GM13977 (cell line): Measurements from ENCODE around the gene FKBP2.

Source experiments
- DNase-seq: peaks from one replicate; pipeline ENCODE4 v3.0.0; 2012; ENCODE audit warnings: low spot score
- in situ Hi-C: fragments of 300-500 bp; cut with MboI; formaldehyde crosslinking; loops from one replicate; pipeline ENCODE4 v1.12.0; 2022; ENCODE audit warnings: low sequenced_read_pairs, low pct_unique_long_range_greater_than_20kb, mixed read lengths, inconsistent platforms; ENCODE audit not compliant: unreplicated experiment
- TF ChIP-seq, protein P1 (sequence below): IDR thresholded peaks from 2 replicates; pipeline ENCODE4 v1.5.1; 2012; ENCODE audit warnings: mild to moderate bottlenecking, control low read depth; ENCODE audit not compliant: insufficient read depth; ENCODE audit errors: extremely low read depth, missing control alignments

The FKBP2 gene

DNA sequence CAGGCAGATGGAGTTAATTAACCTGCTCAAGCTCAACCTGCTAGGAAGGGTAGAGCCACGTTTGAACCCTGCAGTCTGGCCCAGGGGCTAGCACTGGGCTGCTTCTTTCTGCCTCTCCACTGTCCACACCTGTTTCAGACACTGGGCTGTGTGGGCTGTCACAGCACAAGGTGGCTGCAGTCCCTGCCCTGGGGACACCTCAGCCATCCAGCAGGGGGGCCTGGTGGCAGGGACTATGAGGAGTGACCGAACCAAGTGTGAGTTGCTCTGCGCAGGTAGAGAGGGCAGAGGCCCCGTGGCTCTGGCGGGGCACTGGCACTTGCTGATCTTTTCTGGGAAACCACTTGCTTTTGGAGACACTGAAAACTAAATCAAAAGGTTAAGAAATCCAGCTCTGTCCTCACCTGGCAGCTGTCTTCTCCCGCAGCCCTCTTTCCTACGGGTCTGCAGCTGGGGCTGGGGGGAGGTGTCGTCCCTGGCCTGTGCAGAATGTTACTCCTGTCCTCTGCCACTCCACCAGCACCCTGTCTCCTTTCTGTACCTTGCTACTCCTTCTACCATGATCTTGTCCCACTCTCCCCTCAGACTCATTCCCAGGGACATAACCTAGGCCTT, 37.8 kb downstream of the FKBP2 start:
- in situ Hi-C loops, result no loop called here
- no peak for DNase-seq
- TF ChIP-seq, protein P1, sequence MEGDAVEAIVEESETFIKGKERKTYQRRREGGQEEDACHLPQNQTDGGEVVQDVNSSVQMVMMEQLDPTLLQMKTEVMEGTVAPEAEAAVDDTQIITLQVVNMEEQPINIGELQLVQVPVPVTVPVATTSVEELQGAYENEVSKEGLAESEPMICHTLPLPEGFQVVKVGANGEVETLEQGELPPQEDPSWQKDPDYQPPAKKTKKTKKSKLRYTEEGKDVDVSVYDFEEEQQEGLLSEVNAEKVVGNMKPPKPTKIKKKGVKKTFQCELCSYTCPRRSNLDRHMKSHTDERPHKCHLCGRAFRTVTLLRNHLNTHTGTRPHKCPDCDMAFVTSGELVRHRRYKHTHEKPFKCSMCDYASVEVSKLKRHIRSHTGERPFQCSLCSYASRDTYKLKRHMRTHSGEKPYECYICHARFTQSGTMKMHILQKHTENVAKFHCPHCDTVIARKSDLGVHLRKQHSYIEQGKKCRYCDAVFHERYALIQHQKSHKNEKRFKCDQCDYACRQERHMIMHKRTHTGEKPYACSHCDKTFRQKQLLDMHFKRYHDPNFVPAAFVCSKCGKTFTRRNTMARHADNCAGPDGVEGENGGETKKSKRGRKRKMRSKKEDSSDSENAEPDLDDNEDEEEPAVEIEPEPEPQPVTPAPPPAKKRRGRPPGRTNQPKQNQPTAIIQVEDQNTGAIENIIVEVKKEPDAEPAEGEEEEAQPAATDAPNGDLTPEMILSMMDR, result no peak

DNA sequence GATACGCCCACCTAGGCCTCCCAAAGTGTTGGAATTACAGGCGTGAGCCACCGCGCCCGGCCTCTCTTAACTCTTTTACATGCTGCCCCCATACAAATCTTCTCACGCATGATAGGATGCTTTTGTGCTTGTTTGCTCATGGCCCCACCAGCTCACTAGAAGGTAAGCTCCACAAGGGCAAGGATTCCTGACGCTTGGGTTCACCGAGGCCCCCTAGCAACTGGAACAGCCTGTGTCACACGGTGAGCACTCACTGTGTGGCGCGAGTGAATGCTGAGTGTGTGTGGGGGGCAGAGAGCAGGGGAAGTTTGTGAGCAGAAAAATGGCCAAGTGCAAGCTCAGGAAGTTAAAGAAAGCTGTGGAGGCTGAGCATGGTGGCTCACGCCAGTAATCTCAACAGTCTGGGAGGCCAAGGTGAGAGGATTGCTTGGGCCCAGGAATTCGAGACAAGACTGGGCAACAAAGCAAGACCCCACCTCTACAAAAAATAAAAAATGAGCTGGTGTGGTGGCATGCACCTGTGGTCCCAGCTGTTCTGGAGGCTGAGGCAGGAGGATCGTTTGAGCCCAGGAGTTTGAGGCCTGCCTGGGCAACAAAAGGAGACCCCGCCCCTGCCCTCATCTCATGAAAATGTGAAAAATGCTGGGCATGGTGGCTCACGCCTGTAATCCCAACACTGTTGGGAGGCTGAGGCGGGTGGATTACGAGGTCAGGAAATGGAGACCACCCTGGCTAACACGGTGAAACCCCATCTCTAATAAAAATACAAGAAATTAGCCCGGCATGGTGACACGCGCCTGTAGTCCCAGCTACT, 41.3 kb downstream of the FKBP2 start:
- DNase-seq, result no peak
- TF ChIP-seq, protein P1, result no peak

DNA sequence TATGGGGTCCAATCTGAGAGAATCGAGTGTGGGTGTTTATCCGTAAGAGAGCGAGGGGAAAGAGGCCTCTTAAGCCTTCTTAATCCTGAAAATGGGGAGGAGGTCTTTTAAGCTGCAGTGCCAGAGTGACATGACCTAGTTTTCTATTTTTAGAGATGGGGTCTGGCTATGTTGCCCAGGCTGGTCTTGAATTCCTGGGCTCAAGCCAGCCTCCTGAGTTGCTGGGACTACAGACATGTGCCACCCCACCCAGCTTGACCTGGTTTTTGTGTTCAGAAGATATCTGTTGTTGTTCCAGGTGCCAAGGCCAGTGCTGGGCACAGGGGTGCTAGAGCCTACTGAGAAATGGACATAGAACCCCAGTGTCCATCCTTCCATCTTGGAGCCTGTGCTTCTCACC, 42.2 kb downstream of the FKBP2 start:
- no peak for DNase-seq
- in situ Hi-C loops, result no loop called here
- TF ChIP-seq, protein P1, result no peak

More for the DNA sequence above, 41.3 kb downstream of the FKBP2 start:
- in situ Hi-C loops, result no loop called here

DNA sequence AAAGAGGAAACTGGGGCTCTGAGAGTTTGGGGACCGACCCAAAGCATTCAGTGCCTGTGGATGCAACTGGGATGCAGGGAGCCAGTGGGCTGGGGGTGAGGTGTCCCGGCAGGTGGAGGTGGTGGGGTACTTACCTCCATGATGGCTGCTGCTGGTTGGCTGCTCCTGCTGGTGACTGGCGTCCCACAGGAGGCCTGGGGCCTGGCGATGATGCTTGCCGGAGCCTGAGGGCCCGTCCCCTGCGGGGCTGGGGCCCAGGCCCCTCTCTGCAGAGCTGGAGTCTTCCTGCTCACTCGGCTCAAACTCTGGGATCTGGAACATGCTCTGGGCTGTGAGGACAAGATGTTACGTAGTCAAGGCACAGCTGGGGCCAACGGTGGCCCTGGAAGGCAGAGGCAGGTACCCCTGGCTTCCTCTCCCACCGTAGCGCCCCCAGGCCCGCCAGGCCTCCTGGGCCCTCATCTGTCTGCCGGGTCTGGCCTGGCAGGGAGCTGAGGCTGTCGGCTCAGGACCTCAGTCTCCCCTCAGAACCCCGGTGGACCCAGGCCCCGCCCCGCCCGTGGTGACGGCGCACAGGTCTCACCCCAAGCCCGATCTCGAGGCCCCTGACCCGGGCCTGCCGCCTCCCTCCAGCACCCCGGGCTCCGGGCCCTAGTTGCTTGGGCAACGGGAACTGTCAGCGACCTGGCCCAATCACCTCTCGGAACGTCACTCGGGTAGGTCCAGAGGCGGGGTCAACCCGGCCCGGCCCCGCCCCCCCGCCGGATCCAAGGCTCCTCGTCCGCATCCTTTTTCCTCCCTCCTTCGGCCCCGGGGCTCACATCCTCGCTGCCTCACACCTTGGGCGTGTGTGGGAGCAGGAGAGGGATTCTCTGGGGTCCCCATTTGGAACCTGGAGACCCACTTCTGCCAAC, 43.4 kb downstream of the FKBP2 start, which contains the start of gene BAD:
Gene BAD (minus strand): TSS at position 618 of the 914 bp plus-strand sequence. CDS start 297 bp downstream, at position 321.
- in situ Hi-C loops, result no loop called here
- TF ChIP-seq, protein P1, result no peak
- DNase-seq, result peak; percentile 99

DNA sequence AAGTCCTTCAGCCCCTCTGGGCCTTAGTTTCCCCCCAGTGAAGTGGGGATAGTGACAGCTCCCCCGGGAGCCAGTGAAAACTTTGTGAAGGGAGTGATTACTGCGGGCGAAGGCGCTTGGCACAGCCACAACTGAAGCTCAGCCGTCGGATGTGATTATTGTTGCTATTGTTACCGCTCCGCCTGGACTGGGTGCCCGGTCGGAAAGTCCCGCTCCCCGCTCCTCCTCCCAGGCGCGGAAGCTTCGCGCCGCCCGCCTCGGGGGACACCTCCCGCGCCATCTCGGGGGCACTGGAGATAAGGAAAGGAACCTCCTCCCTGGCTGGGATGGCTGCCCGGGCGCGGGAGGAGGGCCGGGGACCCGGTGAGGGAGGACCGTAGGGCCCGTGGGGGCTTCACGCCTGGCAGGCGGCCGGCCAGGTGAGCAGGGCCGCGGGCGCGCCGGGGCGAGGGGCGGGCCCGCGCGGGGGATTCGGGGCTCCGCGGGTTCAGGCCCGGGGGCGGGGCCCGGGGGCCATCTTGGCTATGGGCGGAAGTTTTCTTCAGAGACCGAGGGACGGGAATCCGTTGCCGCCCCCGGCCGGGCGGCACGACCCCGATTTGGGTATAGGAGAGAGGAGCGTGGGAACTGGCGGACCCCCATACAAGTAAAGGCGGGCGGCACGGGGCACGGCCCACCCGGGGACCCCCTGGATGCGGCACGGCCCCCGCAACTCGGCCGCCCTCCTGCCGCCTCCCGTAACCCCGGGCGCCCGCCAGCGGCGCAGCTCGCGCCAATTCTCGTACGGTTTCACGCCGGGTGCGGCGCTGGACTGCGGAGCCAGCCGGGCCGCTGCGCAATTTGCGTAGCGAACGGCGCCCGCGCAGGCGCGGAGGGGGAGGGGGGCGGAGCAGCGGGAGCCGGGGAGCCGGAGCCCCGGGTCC, 44.3 kb downstream of the FKBP2 start, which contains the start of gene GPR137:
Gene GPR137 (plus strand): TSS at position 887 of the 923 bp plus-strand sequence. CDS start 677 bp downstream, outside the sequence.
- in situ Hi-C loops, result no loop called here
- TF ChIP-seq, protein P1, result no peak

More for the DNA sequence above, 44.3 kb downstream of the FKBP2 start, which contains the start of gene GPR137:
- DNase-seq, result peak; percentile 97
